BJ (cell line): ENCODE measurements around the gene MT2A. TPM values are rescaled to one million over a fixed set of nuclear protein-coding genes. Genes with fewer than 3 reads are reported as not detected.
A peak's percentile ranks its signal among the peaks of the same experiment; 100 is the strongest.

Experiments
- CTCF ChIA-PET: fragments of 350-600 bp; formaldehyde crosslinking; extraction: SDS; loops from one replicate; lab custom pipeline; 2021; ENCODE audit warnings: antibody characterized with exemption, inconsistent platforms; lab: Yijun Ruan, JAX
- POLR2A ChIA-PET: fragments of 300-600 bp; sonication (Branson Sonifier 250); formaldehyde crosslinking; extraction: SDS; loops from one replicate; lab custom pipeline; 2021; ENCODE audit warnings: antibody characterized with exemption; lab: Charles Lee
- DNase-seq: peaks from one replicate; pipeline ENCODE4 v3.0.0-alpha.2; 2011; ENCODE audit warnings: low read depth
- H3K27me3 ChIP-seq: 2 replicates; pipeline ENCODE4 v1.6.0; 2011; ENCODE audit warnings: low read length; ENCODE audit not compliant: control insufficient read depth, insufficient read depth
- H3K36me3 ChIP-seq: 2 replicates; pipeline ENCODE4 v1.5.1; 2011; ENCODE audit warnings: low read length; ENCODE audit not compliant: control insufficient read depth, insufficient read depth
- H3K4me3 ChIP-seq: 2 replicates; pipeline ENCODE4 v1.5.1; 2011; ENCODE audit warnings: low read depth, mild to moderate bottlenecking, control low read depth, low read length
- polyA plus RNA-seq: library from polyadenylated mRNA; depleted of rRNA; stranded (reverse); fragments of >200 nt; gene quantifications from 2 replicates; pipeline ENCODE4 v1.2.3, GENCODE V29; 2011
- TF ChIP-seq, protein P1 (sequence below): IDR thresholded peaks from 2 replicates; pipeline ENCODE4 v1.5.1; 2011; ENCODE audit warnings: low read depth, mild to moderate bottlenecking, control low read depth, inconsistent platforms, low read length, moderate library complexity; ENCODE audit not compliant: insufficient read depth

MT2A gene
- polyA plus RNA-seq, 1 experiment: 167 TPM

DNA sequence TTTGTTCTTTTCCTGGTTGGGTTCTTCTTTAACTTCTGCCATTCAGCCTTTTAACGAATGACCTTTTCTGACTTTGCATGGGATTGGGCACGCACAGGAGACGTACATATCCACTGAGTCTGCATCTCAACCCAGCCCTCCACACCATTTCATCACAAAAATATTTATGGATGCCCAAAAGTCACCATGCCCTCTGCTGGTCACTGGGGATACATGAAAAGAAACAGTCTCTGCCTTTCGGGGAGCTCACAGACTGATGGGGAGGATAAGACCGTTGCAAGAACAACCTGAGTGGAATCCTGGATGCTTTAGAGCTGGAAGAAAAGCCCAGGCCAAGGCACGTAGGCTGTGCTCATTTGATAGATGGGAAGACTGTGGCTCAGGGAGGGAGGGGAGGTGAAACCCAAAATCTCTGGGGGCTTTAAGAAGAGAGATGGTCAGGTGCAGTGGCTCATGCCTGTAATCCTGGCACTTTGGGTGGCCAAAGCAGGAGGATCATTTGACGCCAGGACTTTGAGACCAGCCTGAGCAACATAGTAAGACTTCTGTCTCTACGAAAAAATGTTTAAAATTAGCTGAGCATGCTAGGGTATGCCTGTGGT lies 7.9 kb upstream of the MT2A start:
- Histone ChIP-seq H3K4me3 (no peak overlapping the region), H3K36me3 (no peaks in the 10 kb centered on the region), H3K27me3 (peaks cover 2% of the 10 kb centered on the region; the same call in 1 of the 2 replicates)
- CTCF ChIA-PET: interaction anchor here (0.6 to 7.8 kb wide), 29 partner anchors 9 to 193 kb away, joined by 3 to 100 read pairs (median 4); partner anchors contain the start of genes BBS2 and MT1E
- POLR2A ChIA-PET: interaction anchor here (0.6 kb wide), 1 partner anchor 39 kb away, joined by 20 read pairs; no protein-coding TSS in a partner anchor
- DNase-seq: no peak
- TF ChIP-seq, protein P1, sequence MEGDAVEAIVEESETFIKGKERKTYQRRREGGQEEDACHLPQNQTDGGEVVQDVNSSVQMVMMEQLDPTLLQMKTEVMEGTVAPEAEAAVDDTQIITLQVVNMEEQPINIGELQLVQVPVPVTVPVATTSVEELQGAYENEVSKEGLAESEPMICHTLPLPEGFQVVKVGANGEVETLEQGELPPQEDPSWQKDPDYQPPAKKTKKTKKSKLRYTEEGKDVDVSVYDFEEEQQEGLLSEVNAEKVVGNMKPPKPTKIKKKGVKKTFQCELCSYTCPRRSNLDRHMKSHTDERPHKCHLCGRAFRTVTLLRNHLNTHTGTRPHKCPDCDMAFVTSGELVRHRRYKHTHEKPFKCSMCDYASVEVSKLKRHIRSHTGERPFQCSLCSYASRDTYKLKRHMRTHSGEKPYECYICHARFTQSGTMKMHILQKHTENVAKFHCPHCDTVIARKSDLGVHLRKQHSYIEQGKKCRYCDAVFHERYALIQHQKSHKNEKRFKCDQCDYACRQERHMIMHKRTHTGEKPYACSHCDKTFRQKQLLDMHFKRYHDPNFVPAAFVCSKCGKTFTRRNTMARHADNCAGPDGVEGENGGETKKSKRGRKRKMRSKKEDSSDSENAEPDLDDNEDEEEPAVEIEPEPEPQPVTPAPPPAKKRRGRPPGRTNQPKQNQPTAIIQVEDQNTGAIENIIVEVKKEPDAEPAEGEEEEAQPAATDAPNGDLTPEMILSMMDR: peak; percentile 78

DNA sequence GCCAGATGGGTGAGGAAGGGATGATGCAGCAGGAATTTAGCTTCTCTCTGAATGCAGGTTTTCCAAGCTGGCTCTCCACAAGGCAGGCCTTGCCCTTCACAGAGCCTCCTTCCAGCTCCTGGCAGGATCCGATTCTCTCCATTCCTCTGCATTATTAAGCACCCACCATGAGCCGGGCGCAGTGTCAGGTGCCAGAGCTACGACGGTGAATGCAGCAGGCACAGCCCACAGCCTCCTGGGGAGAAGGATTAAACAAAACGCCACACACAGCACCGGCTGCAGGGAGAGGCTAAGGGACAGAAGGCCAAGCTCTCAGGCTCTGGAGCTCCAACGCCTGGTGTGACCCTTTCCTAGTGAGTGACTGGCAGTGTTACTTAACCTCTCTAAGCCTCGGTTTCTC lies 7.1 kb upstream of the MT2A start:
- POLR2A ChIA-PET: no interaction called here
- TF ChIP-seq, protein P1: no peak
- CTCF ChIA-PET: interaction anchor here (1.0 to 7.8 kb wide), 24 partner anchors 9 to 115 kb away, joined by 3 to 100 read pairs (median 5); partner anchors contain the start of genes BBS2 and MT1E
- Histone ChIP-seq H3K4me3 (no peak overlapping the region), H3K36me3 (no peaks in the 10 kb centered on the region), H3K27me3 (no peaks in the 10 kb centered on the region; the same call in 1 of the 2 replicates)
- DNase-seq: no peak

DNA sequence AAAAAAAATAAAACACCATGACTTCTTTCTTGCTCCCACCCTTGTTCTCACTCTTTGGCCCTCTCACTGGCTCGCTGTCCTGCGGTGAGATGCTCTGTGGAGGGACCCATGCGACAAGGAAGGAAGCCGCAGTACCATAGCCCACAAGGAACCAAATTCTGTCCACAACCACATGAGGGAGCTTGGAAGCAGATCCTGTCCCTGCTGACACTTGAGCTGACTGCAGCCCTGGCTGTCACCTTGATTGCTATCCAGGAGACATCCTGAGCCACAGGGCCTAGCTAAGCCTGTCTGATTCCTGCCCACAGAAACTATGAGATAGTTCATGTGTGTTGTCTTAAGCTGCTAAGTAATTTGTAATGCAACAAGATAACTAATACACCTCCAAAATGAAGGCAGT lies 4.8 kb upstream of the MT2A start:
- POLR2A ChIA-PET: interaction anchor here (0.6 kb wide), 1 partner anchor 14 kb away, joined by 3 read pairs; no protein-coding TSS in a partner anchor
- no peaks in the 10 kb centered on the region; the same call in 1 of the 2 replicates for H3K27me3 ChIP-seq
- DNase-seq: no peak

DNA sequence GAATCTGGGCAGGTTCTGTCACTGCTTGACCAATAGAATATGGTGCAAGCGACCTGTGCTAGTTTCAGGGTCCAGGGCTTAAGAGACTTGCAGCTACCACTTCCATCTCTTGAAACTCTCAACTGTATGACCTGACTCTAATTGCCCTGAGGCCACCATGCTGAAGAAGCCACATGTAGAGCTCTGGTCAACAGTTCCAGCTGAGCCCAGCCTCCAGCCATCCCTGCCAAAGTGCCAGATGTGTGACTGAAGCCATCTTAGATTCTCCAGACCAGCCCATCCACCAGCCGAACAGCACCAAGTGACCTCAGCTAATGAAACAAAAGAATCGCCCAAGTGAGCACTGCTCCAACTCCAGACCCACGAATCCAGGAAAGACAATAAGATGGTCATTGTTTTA lies 3.4 kb upstream of the MT2A start:
- no peaks in the 10 kb centered on the region; the same call in 1 of the 2 replicates for H3K27me3 ChIP-seq
- no peak overlapping the region for H3K4me3 ChIP-seq
- POLR2A ChIA-PET: no interaction called here
- no peaks in the 10 kb centered on the region for H3K36me3 ChIP-seq
- CTCF ChIA-PET: interaction anchor here (1.2 to 7.8 kb wide), 5 partner anchors 20 to 97 kb away, joined by 3 to 100 read pairs (median 20); partner anchors contain the start of gene MT1E
- no peak for DNase-seq
- TF ChIP-seq, protein P1: no peak

More for the DNA sequence above, 4.8 kb upstream of the MT2A start:
- TF ChIP-seq, protein P1: peak; percentile 52
- CTCF ChIA-PET: interaction anchor here (0.5 to 7.8 kb wide), 14 partner anchors 12 to 186 kb away, joined by 3 to 100 read pairs (median 4); no protein-coding TSS in a partner anchor
- H3K4me3 ChIP-seq: no peak overlapping the region
- no peaks in the 10 kb centered on the region for H3K36me3 ChIP-seq

DNA sequence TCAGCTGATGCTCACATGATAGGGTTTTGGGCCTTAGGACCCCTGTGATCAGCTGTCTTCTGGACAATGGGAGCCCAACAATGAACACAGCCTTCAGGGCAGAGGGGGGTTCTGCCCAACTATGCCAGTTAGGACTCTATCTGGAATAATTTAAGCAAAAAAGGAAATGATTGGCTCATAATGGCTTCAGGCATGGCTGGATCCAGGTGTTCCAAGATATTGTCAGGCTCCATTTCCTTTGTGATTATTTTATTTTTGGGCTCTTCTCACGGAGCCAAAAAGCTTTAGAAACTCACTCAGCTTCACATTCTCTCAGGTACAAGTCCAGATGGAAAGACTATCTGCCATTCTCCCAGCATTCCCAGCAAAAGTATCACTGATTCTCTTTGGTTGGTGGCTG lies 2.9 kb upstream of the MT2A start:
- Histone ChIP-seq H3K36me3 (no peaks in the 10 kb centered on the region), H3K27me3 (no peaks in the 10 kb centered on the region; the same call in 1 of the 2 replicates), H3K4me3 (no peak overlapping the region)
- TF ChIP-seq, protein P1: no peak
- POLR2A ChIA-PET: no interaction called here
- CTCF ChIA-PET: interaction anchor here (1.2 to 7.8 kb wide), 5 partner anchors 20 to 97 kb away, joined by 3 to 100 read pairs (median 20); partner anchors contain the start of gene MT1E
- no peak for DNase-seq
